Skeletal muscle cell (primary cell): ENCODE measurements around the gene MFAP4.

Experiments
- DNase-seq: peaks from one replicate; pipeline ENCODE4 v3.0.0-alpha.2; 2010; ENCODE audit warnings: low read depth
- H3K4me3 ChIP-seq: 2 replicates; pipeline ENCODE4 v1.5.1; 2011; ENCODE audit warnings: low read depth, mild to moderate bottlenecking, control low read depth, low read length, moderate library complexity

MFAP4 gene

DNA sequence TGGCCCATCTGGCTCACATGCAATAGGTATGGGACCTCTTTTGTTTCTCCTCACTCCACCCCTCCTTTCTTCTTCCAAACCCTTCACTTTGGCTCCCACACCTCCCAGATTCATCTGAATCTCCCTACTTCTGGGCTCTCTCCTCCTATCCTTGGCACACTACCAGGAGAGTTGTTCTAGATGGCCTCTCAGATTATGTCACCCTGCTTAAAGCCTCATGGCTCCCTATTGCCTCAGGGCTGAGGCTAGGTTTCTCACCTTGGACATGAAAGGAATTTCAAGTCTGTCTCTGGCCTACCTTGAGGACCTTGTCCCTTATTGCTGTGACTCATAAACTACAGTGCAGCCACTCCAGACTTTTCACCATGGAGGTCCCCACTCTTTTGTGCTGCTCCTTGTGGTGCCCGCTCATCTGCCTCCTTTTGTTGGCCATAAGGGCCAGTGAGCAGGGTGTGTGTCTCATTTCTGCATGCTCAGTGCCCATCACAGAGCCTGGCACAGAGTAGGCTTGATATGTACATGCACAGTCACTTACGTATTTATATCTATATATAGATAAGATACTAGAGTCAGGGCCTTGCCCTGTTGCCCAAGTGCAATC, 1.0 kb upstream of the MFAP4 start:
- no peak for DNase-seq
- H3K4me3 ChIP-seq = no peak overlapping the region

GRCh38 chr17:19386051-19386929, 700 bp downstream of the MFAP4 start:
- peak; percentile 92 for DNase-seq
- peak overlapping the region; percentile 49 for H3K4me3 ChIP-seq

DNA sequence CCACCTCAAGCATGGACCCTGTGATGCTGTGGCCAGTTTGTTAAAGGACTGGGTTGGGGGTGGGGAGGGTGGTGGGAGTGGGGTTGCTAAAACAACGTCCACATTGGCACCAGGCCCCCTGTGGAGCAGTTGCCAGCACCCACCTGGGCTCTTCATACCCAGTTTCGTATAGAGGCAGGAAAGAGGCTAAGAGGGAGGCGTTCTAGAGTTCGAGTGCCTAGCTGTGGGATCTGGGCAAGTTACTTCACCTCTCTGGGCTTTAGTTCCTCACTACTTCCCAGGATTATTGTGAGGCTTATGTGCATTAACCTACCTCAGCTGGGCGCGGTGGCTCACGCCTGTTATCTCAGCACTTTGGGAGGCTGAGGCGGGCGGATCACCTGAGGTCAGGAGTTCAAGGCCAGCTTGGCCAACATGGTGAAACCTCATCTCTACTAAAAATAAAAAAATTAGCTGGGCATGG, 1.4 kb downstream of the MFAP4 start:
- peak overlapping the region; percentile 49 for H3K4me3 ChIP-seq
- no peak for DNase-seq

- no peak overlapping the region for H3K4me3 ChIP-seq
- peak; percentile 88 for DNase-seq
These were observed 2.1 kb downstream of the MFAP4 start for GRCh38 chr17:19384723-19385391.

DNA sequence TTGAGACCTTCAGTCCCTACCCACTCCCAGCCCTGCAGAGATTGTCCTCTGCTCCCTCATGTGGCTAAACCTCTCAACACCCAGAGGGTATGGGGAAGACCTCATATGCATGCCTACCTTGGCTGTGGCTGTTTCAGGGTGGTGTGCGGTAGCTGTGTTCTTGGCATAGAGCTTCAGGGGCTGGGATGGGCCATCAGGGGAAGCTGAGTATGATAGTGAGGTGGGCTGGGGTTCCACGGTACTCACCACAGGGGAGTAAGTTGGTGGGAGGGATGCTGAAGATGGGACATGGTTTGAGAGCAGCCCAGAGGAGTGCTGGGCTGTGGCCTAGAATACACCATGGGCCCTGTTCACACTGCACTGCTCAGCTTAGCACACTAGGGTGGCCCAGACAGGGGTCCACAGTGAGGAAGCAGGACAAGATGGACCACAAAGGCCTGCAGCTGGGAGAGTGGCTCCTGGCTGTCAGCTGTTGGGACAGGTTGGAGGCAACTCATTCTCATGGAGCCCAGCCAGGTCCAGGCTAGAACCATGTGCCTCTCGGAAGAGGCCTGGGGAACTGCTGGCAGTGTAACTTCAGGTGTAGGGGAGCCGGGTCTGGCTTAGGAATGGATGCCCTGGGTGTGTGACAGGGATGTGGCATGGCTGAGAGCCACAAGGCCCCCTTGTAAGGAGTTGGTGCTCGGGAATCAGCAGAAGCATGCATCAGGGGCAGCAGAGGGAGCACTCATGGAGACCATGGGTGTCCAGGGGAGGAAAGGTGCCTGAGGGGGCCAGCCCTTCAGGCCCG, 3.1 kb downstream of the MFAP4 start:
- DNase-seq = no peak

GRCh38 chr17:19382531-19383444, 4.2 kb downstream of the MFAP4 start:
- no peak overlapping the region for H3K4me3 ChIP-seq
- DNase-seq = no peak

More for the DNA sequence above, 3.1 kb downstream of the MFAP4 start:
- H3K4me3 ChIP-seq = no peak overlapping the region

- DNase-seq = no peak
- H3K4me3 ChIP-seq = no peak overlapping the region
These were observed 5.1 kb downstream of the MFAP4 start for GRCh38 chr17:19381741-19382444.

DNA sequence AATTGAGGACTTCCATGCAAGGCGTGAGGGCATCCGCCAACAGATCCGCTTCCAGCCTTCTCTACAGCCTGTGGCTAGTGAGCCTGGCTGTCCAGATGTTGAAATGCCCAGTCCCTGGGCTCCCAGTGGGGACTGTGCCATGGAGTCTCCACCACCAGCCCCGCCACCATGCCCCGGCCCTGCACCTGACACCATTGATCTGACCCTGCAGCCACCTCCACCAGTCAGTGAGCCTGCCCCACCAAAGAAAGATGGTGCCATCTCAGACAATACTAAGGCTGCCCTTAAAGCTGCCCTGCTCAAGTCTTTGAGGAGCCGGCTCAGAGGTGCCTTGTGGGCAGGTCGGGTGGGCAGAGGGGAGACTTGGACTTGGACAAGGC, 5.6 kb downstream of the MFAP4 start:
- H3K4me3 ChIP-seq = no peak overlapping the region

GRCh38 chr17:19380481-19381301, 6.3 kb downstream of the MFAP4 start:
- no peak for DNase-seq
- H3K4me3 ChIP-seq = no peak overlapping the region

More for the DNA sequence above, 5.6 kb downstream of the MFAP4 start:
- no peak for DNase-seq

DNA sequence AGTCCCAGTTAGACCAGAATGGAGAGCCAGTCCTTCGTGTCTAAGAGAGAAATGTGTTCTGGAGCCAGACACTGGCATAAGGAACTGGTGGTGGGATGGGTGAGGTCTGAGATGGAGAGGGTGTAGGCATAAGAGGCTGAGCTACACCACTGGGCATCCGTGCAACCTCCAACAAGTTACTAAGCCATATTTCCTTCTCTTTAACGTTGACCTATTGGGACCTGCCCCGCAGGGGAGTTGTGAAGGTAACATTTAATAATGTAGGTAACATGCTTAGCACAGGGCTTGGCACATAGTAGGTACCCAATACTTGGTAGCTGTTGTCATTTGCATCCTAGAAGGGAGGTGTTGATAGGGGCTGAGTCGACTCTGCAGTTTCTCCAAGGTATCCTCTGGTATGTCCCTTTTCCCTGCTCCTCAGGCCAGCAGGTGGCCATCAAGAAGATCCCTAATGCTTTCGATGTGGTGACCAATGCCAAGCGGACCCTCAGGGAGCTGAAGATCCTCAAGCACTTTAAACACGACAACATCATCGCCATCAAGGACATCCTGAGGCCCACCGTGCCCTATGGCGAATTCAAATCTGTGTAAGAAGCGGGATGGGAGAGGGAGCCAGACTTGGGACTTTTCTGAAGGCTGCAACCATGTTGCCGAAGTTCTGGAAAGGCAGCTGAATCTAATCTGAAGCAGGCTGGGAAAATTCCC, 7.5 kb downstream of the MFAP4 start:
- H3K4me3 ChIP-seq = peak overlapping the region; percentile 80
- DNase-seq = no peak

- DNase-seq = no peak
- H3K4me3 ChIP-seq = peak within 1 kb of the TSS; percentile 80
These were observed 8.3 kb downstream of the MFAP4 start, which contains the start of gene MAPK7 for GRCh38 chr17:19378416-19379360. MAPK7 (plus strand) TSS chr17:19378498; CDS start chr17:19378901, 403 bp downstream.

- peak; percentile 98 for DNase-seq
These were observed 9.2 kb downstream of the MFAP4 start for GRCh38 chr17:19377602-19378415.

DNA sequence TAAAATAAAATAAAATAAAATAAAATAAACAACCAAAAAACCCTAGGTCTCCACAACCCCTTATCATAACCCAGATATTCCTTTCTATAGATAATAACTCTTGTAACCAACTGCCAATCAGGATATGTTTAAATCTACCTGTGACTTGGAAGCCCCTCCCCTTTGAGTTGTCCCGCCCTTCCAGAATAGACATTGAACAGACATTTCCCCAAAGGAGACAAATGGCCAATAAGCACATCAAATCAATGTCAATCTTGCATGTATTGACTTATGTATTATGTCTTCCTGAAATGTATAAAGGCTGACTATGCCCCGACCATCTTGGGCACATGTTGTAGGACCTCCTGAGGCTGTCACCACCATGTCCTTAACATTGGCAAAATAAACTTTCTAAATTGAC, 10.2 kb downstream of the MFAP4 start:
- peak overlapping the region; percentile 80 for H3K4me3 ChIP-seq
- DNase-seq = no peak

More at GRCh38 chr17:19377602-19378415, 9.2 kb downstream of the MFAP4 start:
- peak overlapping the region; percentile 80 for H3K4me3 ChIP-seq

DNA sequence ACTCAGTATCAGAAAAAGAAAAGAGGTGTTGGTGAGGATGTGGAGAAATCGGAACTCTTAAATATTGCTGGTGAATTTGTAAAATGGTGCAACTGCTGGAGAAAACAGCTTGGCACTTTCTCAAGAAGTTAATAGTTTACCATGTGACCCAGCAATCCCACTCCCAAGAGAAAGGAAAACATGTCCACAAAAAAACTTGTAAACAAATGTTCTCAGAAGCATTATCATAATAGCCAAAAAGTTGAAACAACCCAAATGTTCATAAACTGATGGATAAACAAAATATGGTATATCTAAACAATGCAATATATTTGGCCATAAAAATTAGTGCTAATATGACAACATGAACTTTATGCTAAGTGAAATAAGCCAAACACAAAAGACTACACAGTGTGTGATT, 11.3 kb downstream of the MFAP4 start:
- no peak overlapping the region for H3K4me3 ChIP-seq
- DNase-seq = no peak

GRCh38 chr17:19374136-19374535, 12.9 kb downstream of the MFAP4 start:
- no peak overlapping the region for H3K4me3 ChIP-seq
- no peak for DNase-seq
